Endothelial cell of umbilical vein (primary cell): ENCODE measurements around the gene TMEM51. TPM values are rescaled to one million over a fixed set of nuclear protein-coding genes. Genes with fewer than 3 reads are reported as not detected.

ENCODE experiments used
- BruUV-seq: library from RNA; stranded (reverse); fragments of 400-500 nt; replicated peaks from 2 replicates; lab custom pipeline; 2021; lab: Mats Ljungman, UMichigan
- CTCF ChIA-PET: fragments of 300-600, 350-600 bp; sonication (Branson Sonifier 250); formaldehyde crosslinking; loops from one replicate; lab custom pipeline; 2021; ENCODE audit warnings: antibody characterized with exemption, inconsistent platforms; lab: Charles Lee
- POLR2A ChIA-PET: fragments of 300-600, 350-600 bp; sonication (Branson Sonifier 250); formaldehyde crosslinking; loops from one replicate; lab custom pipeline; 2021; ENCODE audit warnings: antibody characterized with exemption, inconsistent platforms; lab: Charles Lee
- DNase-seq: peaks from one replicate; pipeline ENCODE4 v3.0.0-alpha.2; 2011; ENCODE audit warnings: low read depth, low spot score
- FAIRE-seq: peaks from 2 replicates; lab custom pipeline; 2011; peaks lifted over from hg19 to GRCh38; lab: Jason Lieb, UNC
- H2AFZ ChIP-seq: 2 replicates; pipeline ENCODE4 v1.6.0; 2012; ENCODE audit warnings: low read depth, low read length, control low read depth, inconsistent platforms
- H3K27ac ChIP-seq: 2 replicates; pipeline ENCODE4 v1.5.1; 2011; ENCODE audit warnings: low read depth, mild to moderate bottlenecking, control low read depth, low read length, moderate library complexity; ENCODE audit not compliant: insufficient read depth
- H3K27me3 ChIP-seq, 2 experiments: 2 replicates each; pipeline versions ENCODE4 v1.6.0 to v1.6.1; 2011; ENCODE audit warnings: low read length in 2 of 2, mixed read lengths in 1 of 2; ENCODE audit not compliant: control insufficient read depth in 2 of 2, insufficient read depth in 2 of 2
- H3K36me3 ChIP-seq, 2 experiments: 2 replicates in 1 of 2; 3 replicates in 1 of 2; pipeline ENCODE4 v1.5.1; 2011; ENCODE audit warnings: low read length in 2 of 2, mild to moderate bottlenecking in 1 of 2, moderate library complexity in 1 of 2; ENCODE audit not compliant: control insufficient read depth in 2 of 2, insufficient read depth in 2 of 2; ENCODE audit errors: extremely low read depth in 1 of 2
- H3K4me1 ChIP-seq: 3 replicates; pipeline ENCODE4 v1.5.1; 2011; ENCODE audit warnings: mild to moderate bottlenecking, low read length; ENCODE audit not compliant: control insufficient read depth, insufficient read depth; ENCODE audit errors: extremely low read depth
- H3K4me2 ChIP-seq: 2 replicates; pipeline ENCODE4 v1.6.1; 2011; ENCODE audit warnings: low read length, control low read depth, mixed read lengths; ENCODE audit not compliant: insufficient read depth
- H3K4me3 ChIP-seq, 3 experiments: fragments of 200-600 bp in 1 of 3; sonication (generic), shearing (Covaris generic) in 1 of 3; replicated peaks in 1 of 3; 2 replicates each; pipeline ENCODE4 v1.5.1; 2011 to 2016; ENCODE audit warnings: control low read depth in 3 of 3, low read length in 3 of 3, mild to moderate bottlenecking in 2 of 3, inconsistent platforms in 1 of 3, low read depth in 1 of 3, moderate library complexity in 1 of 3; ENCODE audit not compliant: insufficient read depth in 1 of 3
- H3K79me2 ChIP-seq: 2 replicates; pipeline ENCODE4 v1.6.0; 2012; ENCODE audit warnings: low read length, inconsistent platforms; ENCODE audit not compliant: control insufficient read depth, insufficient read depth
- H3K9ac ChIP-seq: replicated peaks from 2 replicates; pipeline ENCODE3; 2011; ENCODE audit warnings: low read length, control low read depth; ENCODE audit not compliant: insufficient read depth; ENCODE audit errors: extremely low read depth
- H3K9me1 ChIP-seq: replicated peaks from 3 replicates; pipeline ENCODE4 v1.6.0; 2011; ENCODE audit warnings: mild to moderate bottlenecking, low read length; ENCODE audit not compliant: control insufficient read depth, insufficient read depth; ENCODE audit errors: extremely low read depth
- H3K9me3 ChIP-seq: replicated peaks from 2 replicates; pipeline ENCODE4 v1.5.1; 2012; ENCODE audit warnings: low read length, inconsistent platforms; ENCODE audit not compliant: control insufficient read depth, insufficient read depth
- H4K20me1 ChIP-seq: replicated peaks from 2 replicates; pipeline ENCODE3; 2011; ENCODE audit warnings: mild to moderate bottlenecking, low read length; ENCODE audit not compliant: control insufficient read depth, insufficient read depth; ENCODE audit errors: extremely low read depth
- EZH2 ChIP-seq: IDR thresholded peaks from 2 replicates; pipeline ENCODE4 v1.6.1; 2012; ENCODE audit warnings: borderline replicate concordance, low read depth, mild to moderate bottlenecking, moderate library complexity, low read length, inconsistent platforms; ENCODE audit not compliant: severe bottlenecking
- FOS ChIP-seq: IDR thresholded peaks from 2 replicates; pipeline ENCODE4 v1.6.1; 2011; ENCODE audit warnings: mild to moderate bottlenecking, low read length, moderate library complexity, borderline replicate concordance; ENCODE audit not compliant: insufficient read depth
- GATA2 ChIP-seq: IDR thresholded peaks from 2 replicates; pipeline ENCODE4 v1.7.0; 2011; ENCODE audit warnings: low read depth, mild to moderate bottlenecking, moderate library complexity, mixed read lengths, low read length; ENCODE audit not compliant: insufficient read length, insufficient read depth
- JUN ChIP-seq: IDR thresholded peaks from 2 replicates; pipeline ENCODE4 v1.6.1; 2011; ENCODE audit warnings: borderline replicate concordance, low read depth; ENCODE audit not compliant: insufficient read length, insufficient read depth
- MYC ChIP-seq: IDR thresholded peaks from one replicate; pipeline ENCODE4 v1.6.1; 2011; ENCODE audit warnings: mild to moderate bottlenecking, low read depth, low read length
- POLR2A ChIP-seq: IDR thresholded peaks from 2 replicates; pipeline ENCODE4 v1.6.1; 2012; ENCODE audit warnings: low read depth, mild to moderate bottlenecking, control low read depth, low read length
- POLR2AphosphoS5 ChIP-seq: IDR thresholded peaks from 2 replicates; pipeline ENCODE4 v1.6.1; 2012; ENCODE audit warnings: low read depth, mild to moderate bottlenecking, control low read depth, low read length, moderate library complexity; ENCODE audit not compliant: insufficient read depth
- dilution Hi-C: fragments of 300-500 bp; cut with MboI; formaldehyde crosslinking; loops from one replicate; pipeline ENCODE4 v1.15.0; 2019; ENCODE audit warnings: low sequenced_read_pairs; ENCODE audit not compliant: extremely low pct_ligation_motif_present
- intact Hi-C: fragments of 100-400 bp; cut with micrococcal nuclease; formaldehyde crosslinking; loops from one replicate; pipeline ENCODE4 v1.10.0; 2022
- polyA plus RNA-seq, 4 experiments: library from polyadenylated mRNA; depleted of rRNA in 3 of 4; stranded (reverse) in 3 of 4; unstranded in 1 of 4; fragments of >200 nt; gene quantifications; 2 replicates each; pipeline versions ENCODE4 v1.2.1 to v1.2.3, GENCODE V29; 2011 to 2012; ENCODE audit warnings: missing spikeins in 1 of 4
- total RNA-seq: library from RNA; stranded (reverse); gene quantifications from 2 replicates; pipeline ENCODE4 v1.2.3, GENCODE V29; 2021
- TF ChIP-seq, protein P1 (sequence below), 2 donors: IDR thresholded peaks; 1 replicate in 1 of 2; 2 replicates in 1 of 2; pipeline ENCODE4 v1.5.1; 2011; ENCODE audit warnings: low read length in 2 of 2, mild to moderate bottlenecking in 2 of 2, moderate library complexity in 2 of 2, control low read depth in 1 of 2, inconsistent platforms in 1 of 2, low read depth in 1 of 2; ENCODE audit not compliant: insufficient read depth in 1 of 2; ENCODE audit errors: extremely low read depth in 1 of 2
- TF ChIP-seq, protein P2 (sequence below): IDR thresholded peaks from 2 replicates; pipeline ENCODE4 v1.6.1; 2011; ENCODE audit not compliant: insufficient read depth, insufficient read length

Gene TMEM51
- total and polyA plus RNA-seq, 2 donors (not counting 3 experiments of a cell fraction or from before 2014, with no cell fraction given): 13.7 to 13.9 TPM

DNA sequence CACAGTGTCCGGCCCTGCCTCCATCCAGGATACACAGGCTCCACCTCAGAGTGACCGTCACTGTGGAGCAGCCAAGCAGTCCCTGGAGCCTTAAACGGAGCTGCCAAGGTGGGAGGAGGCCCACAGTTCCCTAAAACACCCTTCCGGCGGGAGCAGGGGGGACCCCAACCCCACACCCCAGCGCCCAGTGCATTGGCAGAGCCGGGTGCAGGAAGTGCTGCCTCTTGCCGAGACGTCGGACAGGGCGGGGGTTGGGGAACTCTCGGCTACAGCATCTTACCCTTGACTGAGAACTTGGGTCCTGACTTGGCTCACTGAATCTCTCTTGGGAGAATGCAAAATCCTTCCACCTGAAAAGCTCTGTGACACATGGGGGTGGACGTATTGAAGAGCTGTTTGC is 38.7 kb upstream of the TMEM51 start:
- TF ChIP-seq, protein P1, sequence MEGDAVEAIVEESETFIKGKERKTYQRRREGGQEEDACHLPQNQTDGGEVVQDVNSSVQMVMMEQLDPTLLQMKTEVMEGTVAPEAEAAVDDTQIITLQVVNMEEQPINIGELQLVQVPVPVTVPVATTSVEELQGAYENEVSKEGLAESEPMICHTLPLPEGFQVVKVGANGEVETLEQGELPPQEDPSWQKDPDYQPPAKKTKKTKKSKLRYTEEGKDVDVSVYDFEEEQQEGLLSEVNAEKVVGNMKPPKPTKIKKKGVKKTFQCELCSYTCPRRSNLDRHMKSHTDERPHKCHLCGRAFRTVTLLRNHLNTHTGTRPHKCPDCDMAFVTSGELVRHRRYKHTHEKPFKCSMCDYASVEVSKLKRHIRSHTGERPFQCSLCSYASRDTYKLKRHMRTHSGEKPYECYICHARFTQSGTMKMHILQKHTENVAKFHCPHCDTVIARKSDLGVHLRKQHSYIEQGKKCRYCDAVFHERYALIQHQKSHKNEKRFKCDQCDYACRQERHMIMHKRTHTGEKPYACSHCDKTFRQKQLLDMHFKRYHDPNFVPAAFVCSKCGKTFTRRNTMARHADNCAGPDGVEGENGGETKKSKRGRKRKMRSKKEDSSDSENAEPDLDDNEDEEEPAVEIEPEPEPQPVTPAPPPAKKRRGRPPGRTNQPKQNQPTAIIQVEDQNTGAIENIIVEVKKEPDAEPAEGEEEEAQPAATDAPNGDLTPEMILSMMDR (IDR thresholded peaks at IDR 0.05; ENCODE audit: extremely low read depth in 1 of 2, insufficient read depth in 1 of 2, low read depth in 1 of 2, low read length in 2 of 2): no peak
- TF ChIP-seq EZH2 (no peak), POLR2AphosphoS5 (no peak), JUN (no peak), POLR2A (no peak), GATA2 (no peak), MYC (no peak), FOS (no peak)
- TF ChIP-seq, protein P2, sequence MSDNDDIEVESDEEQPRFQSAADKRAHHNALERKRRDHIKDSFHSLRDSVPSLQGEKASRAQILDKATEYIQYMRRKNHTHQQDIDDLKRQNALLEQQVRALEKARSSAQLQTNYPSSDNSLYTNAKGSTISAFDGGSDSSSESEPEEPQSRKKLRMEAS: no peak
- no TSS peak for BruUV-seq
- DNase-seq: no peak
- peaks cover 0 to 2% of the 10 kb centered on the region in 2 experiments for H3K27me3 ChIP-seq
- no peak overlapping the region for H2AFZ ChIP-seq
- no peaks in the 10 kb centered on the region for H3K9me3 ChIP-seq
- no peaks in the 10 kb centered on the region for H3K9me1 ChIP-seq
- H4K20me1 ChIP-seq: no peaks in the 10 kb centered on the region
- dilution Hi-C loops (no loop called here), intact Hi-C loops (no loop called here)
- no peak for FAIRE-seq
- H3K27ac ChIP-seq: no peak overlapping the region
- H3K4me1 ChIP-seq: no peaks in the 10 kb centered on the region
- no peak overlapping the region for H3K4me2 ChIP-seq
- H3K9ac ChIP-seq: no peak overlapping the region
- H3K36me3 ChIP-seq: no peaks in the 10 kb centered on the region
- ChIA-PET CTCF (interaction anchor here (0.8 kb wide), 1 partner anchor 14 kb away, joined by 4 read pairs; no protein-coding TSS in a partner anchor), POLR2A (no interaction called here)
- no peaks in the 10 kb centered on the region for H3K79me2 ChIP-seq
- no peak overlapping the region for H3K4me3 ChIP-seq
